Sigmoid colon (tissue), 7 donors: Measurements from ENCODE around the gene TXNL4A. TPM values are rescaled to one million over a fixed set of nuclear protein-coding genes. Genes with fewer than 3 reads are reported as not detected.
"Not testable (repeated sequence)": the region's sequence is repeated elsewhere in the genome, so short reads cannot be mapped to it uniquely, and the experiment has no call there.

ENCODE experiments used
- DNase-seq: peaks from one replicate; pipeline ENCODE4 v3.0.0-alpha.2; 2019
- H3K27ac ChIP-seq, 4 donors: fragments of 200-600 bp; sonication (generic); one replicate each; pipeline ENCODE4 v1.5.1; 2016 to 2019; ENCODE audit warnings: mild to moderate bottlenecking in 1 of 4
- H3K27me3 ChIP-seq, 3 donors: fragments of 200-600 bp; sonication (generic); one replicate each; pipeline ENCODE4 v1.5.1; 2019; ENCODE audit warnings: mild to moderate bottlenecking in 1 of 3
- H3K36me3 ChIP-seq, 4 donors: fragments of 200-600 bp; sonication (generic); one replicate each; pipeline ENCODE4 v1.5.1; 2016 to 2019
- H3K4me1 ChIP-seq, 4 donors: fragments of 200-600 bp; sonication (generic); one replicate each; pipeline ENCODE4 v1.5.1; 2017 to 2019
- H3K4me3 ChIP-seq, 4 donors: fragments of 200-600 bp; sonication (generic); one replicate each; pipeline ENCODE4 v1.5.1; 2017 to 2019; ENCODE audit warnings: mild to moderate bottlenecking in 2 of 4, moderate library complexity in 1 of 4
- H3K9me3 ChIP-seq, 4 donors: fragments of 200-600 bp in 3 of 4; sonication (generic) in 3 of 4; one replicate each; pipeline versions ENCODE4 v1.5.1 to v1.6.1; 2013 to 2019
- CTCF ChIP-seq, 4 experiments: fragments of 450-650 bp in 3 of 4; fragments of 200-600 bp in 1 of 4; IDR thresholded peaks; one replicate each; pipeline ENCODE4 v1.5.1; 2016 to 2019; ENCODE audit warnings: antibody characterized with exemption in 4 of 4, mild to moderate bottlenecking in 3 of 4, moderate library complexity in 2 of 4
- EP300 ChIP-seq, 4 donors: sonication (generic); formaldehyde crosslinking; IDR thresholded peaks; one replicate each; pipeline ENCODE4 v1.6.1; 2017; ENCODE audit warnings: antibody characterized with exemption in 4 of 4
- POLR2A ChIP-seq, 2 donors: fragments of 450-650 bp; IDR thresholded peaks; one replicate each; pipeline ENCODE4 v1.6.1; 2016; ENCODE audit warnings: antibody characterized with exemption in 2 of 2, mild to moderate bottlenecking in 2 of 2, moderate library complexity in 2 of 2
- POLR2AphosphoS5 ChIP-seq, 4 donors: sonication (generic); formaldehyde crosslinking; IDR thresholded peaks; one replicate each; pipeline ENCODE4 v1.6.1; 2017; ENCODE audit warnings: antibody characterized with exemption in 4 of 4
- WGBS, 2 donors: extraction: QIAGEN DNeasy Blood & Tissue Kit; methylation state at CpG; one replicate each; pipeline ENCODE4 v1.1.7; 2013; 5-methylcytosine and 5-hydroxymethylcytosine counted together
- intact Hi-C: fragments of 100-400 bp; cut with DNase I; formaldehyde crosslinking; loops from one replicate; pipeline ENCODE4 v1.15.1; 2023
- polyA plus RNA-seq, 3 donors: library from polyadenylated mRNA; stranded (reverse); fragments of 200-250 nt; gene quantifications; one replicate each; pipeline ENCODE4 v1.2.3, GENCODE V29; 2013
- total RNA-seq, 4 donors: library from RNA; depleted of rRNA; stranded (reverse); fragments of >200 nt; gene quantifications; one replicate each; pipeline ENCODE4 v1.1.0, GENCODE V29; 2016
- donor health status: healthy with polysubstance abuse.
- donor health status: Bipolar disorder and iron deficiency.
- donor health status: healthy.

Gene TXNL4A
- total and polyA plus RNA-seq, 7 donors, result 16.9 to 85.3 (median 32.9) TPM

- Histone ChIP-seq H3K4me3 (no peak overlapping the region), H3K4me1 (no peaks in the 10 kb centered on the region), H3K9me3 (peaks cover 44 to 68% (median 63%) of the 10 kb centered on the region in 4 donors), H3K36me3 (no peaks in the 10 kb centered on the region), H3K27ac (no peak overlapping the region), H3K27me3 (no peaks in the 10 kb centered on the region)
- DNase-seq, result no peak
- TF ChIP-seq CTCF (IDR thresholded peaks at IDR 0.05), result no peak
- WGBS, 2 donors, result 70 to 86% methylated on average over 4 of the region's 4 CpGs
- intact Hi-C loops, result no loop called here
Measured at GRCh38 chr18:80023173-80023572, 34.8 kb upstream of the TXNL4A start.

- Histone ChIP-seq H3K27me3 (no peaks in the 10 kb centered on the region), H3K27ac (no peak overlapping the region), H3K36me3 (no peaks in the 10 kb centered on the region), H3K4me1 (no peaks in the 10 kb centered on the region), H3K9me3 (peaks cover 44 to 68% (median 63%) of the 10 kb centered on the region in 4 donors), H3K4me3 (no peak overlapping the region)
- WGBS, 2 donors, result 54 to 55% methylated on average over 1 of the region's 1 CpG
- intact Hi-C loops, result no loop called here
- TF ChIP-seq CTCF (IDR thresholded peaks at IDR 0.05), result no peak
- no peak for TF ChIP-seq POLR2AphosphoS5 (IDR thresholded peaks at IDR 0.05)
- TF ChIP-seq EP300 (IDR thresholded peaks at IDR 0.05), result no peak
- no peak for TF ChIP-seq POLR2A (IDR thresholded peaks at IDR 0.05)
- DNase-seq, result no peak
Measured at GRCh38 chr18:80022613-80023012, 34.2 kb upstream of the TXNL4A start.

- Histone ChIP-seq H3K4me1 (peaks cover 0 to 20% (median 16%) of the 10 kb centered on the region in 4 donors), H3K4me3 (no peak overlapping the region), H3K9me3 (peaks cover 0 to 13% (median 4%) of the 10 kb centered on the region in 4 donors), H3K27me3 (no peaks in the 10 kb centered on the region), H3K27ac (no peak overlapping the region), H3K36me3 (no peaks in the 10 kb centered on the region)
- WGBS, 2 donors, result 96 to 97% methylated on average over 20 of the region's 20 CpGs
- intact Hi-C loops, result no loop called here
- no peak for DNase-seq
- no peak for TF ChIP-seq POLR2AphosphoS5 (IDR thresholded peaks at IDR 0.05)
- no peak for TF ChIP-seq CTCF (IDR thresholded peaks at IDR 0.05)
- TF ChIP-seq EP300 (IDR thresholded peaks at IDR 0.05), result no peak
- TF ChIP-seq POLR2A (IDR thresholded peaks at IDR 0.05), result no peak
Measured at GRCh38 chr18:80012714-80013113, 24.4 kb upstream of the TXNL4A start.

GRCh38 chr18:80011496-80012137 is 23.3 kb upstream of the TXNL4A start:
- Histone ChIP-seq H3K27ac (peak overlapping the region in 3 of 4 donors; percentile 79 to 89 (median 82)), H3K4me1 (peaks cover 0 to 20% (median 16%) of the 10 kb centered on the region in 4 donors), H3K9me3 (peaks cover 0 to 13% (median 4%) of the 10 kb centered on the region in 4 donors)
- H3K27me3 ChIP-seq, H3K36me3 ChIP-seq, H3K4me3 ChIP-seq, DNase-seq, intact Hi-C loops: not testable (repeated sequence)
- 90 to 93% methylated on average over 14 of the region's 14 CpGs for WGBS, 2 donors

GRCh38 chr18:80010551-80010906 is 22.2 kb upstream of the TXNL4A start:
- H3K36me3 ChIP-seq, result no peaks in the 10 kb centered on the region
- DNase-seq, result peak; percentile 87
- H3K4me1 ChIP-seq, result peaks cover 0 to 20% (median 16%) of the 10 kb centered on the region in 4 donors
- peak overlapping the region in 1 of 4 donors; percentile 7 for H3K4me3 ChIP-seq
- TF ChIP-seq POLR2A (IDR thresholded peaks at IDR 0.05) (no peak), EP300 (IDR thresholded peaks at IDR 0.05) (no peak), POLR2AphosphoS5 (IDR thresholded peaks at IDR 0.05) (no peak), CTCF (IDR thresholded peaks at IDR 0.05) (no peak)
- intact Hi-C loops, result loop anchor here (1.0 kb wide), 2 partner anchors 21 to 23 kb away; no protein-coding TSS in a partner anchor
- 89 to 91% methylated on average over 5 of the region's 5 CpGs for WGBS, 2 donors
- no peaks in the 10 kb centered on the region for H3K27me3 ChIP-seq
- H3K9me3 ChIP-seq, result peaks cover 0 to 13% (median 4%) of the 10 kb centered on the region in 4 donors
- peak overlapping the region; percentile 79 to 89 (median 82) for H3K27ac ChIP-seq
